ENCODE results near the gene IPCEF1.

The IPCEF1 gene

DNA sequence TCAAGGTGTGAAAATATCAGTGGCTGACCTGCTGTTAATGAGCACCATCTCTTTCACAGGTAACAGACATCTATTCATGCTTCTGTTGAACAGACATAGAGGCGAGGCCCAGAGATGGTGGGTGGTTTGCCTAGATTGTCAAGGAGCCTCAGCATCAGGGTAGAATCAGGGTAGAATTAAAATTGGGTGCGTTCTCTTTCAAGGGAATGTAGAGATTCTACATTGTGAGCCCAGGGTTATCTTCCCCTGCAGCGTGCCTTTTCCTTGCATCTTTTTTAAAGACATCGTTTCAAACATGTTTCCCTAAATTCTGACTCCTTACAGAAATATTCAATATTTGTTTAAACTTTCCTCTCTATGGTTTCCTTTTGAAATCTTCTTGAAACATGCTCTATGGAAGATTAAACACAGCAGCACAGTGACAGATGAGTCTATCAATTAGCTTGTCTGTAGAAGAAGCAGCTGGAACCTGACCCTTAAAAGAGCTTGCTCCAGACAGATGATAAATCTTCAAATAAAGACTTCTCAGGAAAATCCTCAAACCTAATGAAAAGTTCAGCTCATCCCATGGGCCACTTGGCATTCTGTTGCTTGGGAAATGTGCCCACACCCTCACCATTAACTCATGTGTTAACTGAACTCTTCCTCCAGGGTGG lies 119.8 kb downstream of the IPCEF1 start:
- ATAC-seq: no peak
- TF ChIP-seq ZFP30 (CRISPR knock-in tag; IDR thresholded peaks at IDR 0.05): no peak
- no peak for TF ChIP-seq ARNTL (CRISPR knock-in tag; IDR thresholded peaks at IDR 0.05; ENCODE audit: borderline replicate concordance, low read depth)
- TF ChIP-seq, protein P1, sequence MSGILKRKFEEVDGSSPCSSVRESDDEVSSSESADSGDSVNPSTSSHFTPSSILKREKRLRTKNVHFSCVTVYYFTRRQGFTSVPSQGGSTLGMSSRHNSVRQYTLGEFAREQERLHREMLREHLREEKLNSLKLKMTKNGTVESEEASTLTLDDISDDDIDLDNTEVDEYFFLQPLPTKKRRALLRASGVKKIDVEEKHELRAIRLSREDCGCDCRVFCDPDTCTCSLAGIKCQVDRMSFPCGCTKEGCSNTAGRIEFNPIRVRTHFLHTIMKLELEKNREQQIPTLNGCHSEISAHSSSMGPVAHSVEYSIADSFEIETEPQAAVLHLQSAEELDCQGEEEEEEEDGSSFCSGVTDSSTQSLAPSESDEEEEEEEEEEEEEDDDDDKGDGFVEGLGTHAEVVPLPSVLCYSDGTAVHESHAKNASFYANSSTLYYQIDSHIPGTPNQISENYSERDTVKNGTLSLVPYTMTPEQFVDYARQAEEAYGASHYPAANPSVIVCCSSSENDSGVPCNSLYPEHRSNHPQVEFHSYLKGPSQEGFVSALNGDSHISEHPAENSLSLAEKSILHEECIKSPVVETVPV (CRISPR knock-in tag; IDR thresholded peaks at IDR 0.05): no peak
- TF ChIP-seq ZC3H10 (CRISPR knock-in tag; IDR thresholded peaks at IDR 0.05): no peak
- no peak for TF ChIP-seq ESRRG (CRISPR knock-in tag; IDR thresholded peaks at IDR 0.05)
- TF ChIP-seq ZFP3 (CRISPR knock-in tag; IDR thresholded peaks at IDR 0.05): no peak
- no peak for TF ChIP-seq PPARA (CRISPR knock-in tag; IDR thresholded peaks at IDR 0.05; ENCODE audit: borderline replicate concordance)
- no peak for TF ChIP-seq RARB (CRISPR knock-in tag; IDR thresholded peaks at IDR 0.05)
- no peak for TF ChIP-seq GLIS3 (CRISPR knock-in tag; IDR thresholded peaks at IDR 0.05)
- TF ChIP-seq SNAI2 (CRISPR knock-in tag; IDR thresholded peaks at IDR 0.05): no peak
- no peak for TF ChIP-seq OSR1 (CRISPR knock-in tag; IDR thresholded peaks at IDR 0.05)
- TF ChIP-seq, protein P2, sequence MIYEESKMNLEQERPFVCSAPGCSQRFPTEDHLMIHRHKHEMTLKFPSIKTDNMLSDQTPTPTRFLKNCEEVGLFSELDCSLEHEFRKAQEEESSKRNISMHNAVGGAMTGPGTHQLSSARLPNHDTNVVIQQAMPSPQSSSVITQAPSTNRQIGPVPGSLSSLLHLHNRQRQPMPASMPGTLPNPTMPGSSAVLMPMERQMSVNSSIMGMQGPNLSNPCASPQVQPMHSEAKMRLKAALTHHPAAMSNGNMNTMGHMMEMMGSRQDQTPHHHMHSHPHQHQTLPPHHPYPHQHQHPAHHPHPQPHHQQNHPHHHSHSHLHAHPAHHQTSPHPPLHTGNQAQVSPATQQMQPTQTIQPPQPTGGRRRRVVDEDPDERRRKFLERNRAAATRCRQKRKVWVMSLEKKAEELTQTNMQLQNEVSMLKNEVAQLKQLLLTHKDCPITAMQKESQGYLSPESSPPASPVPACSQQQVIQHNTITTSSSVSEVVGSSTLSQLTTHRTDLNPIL (CRISPR knock-in tag; IDR thresholded peaks at IDR 0.05; ENCODE audit: low read depth): no peak
- no peak for TF ChIP-seq TOX (CRISPR knock-in tag; IDR thresholded peaks at IDR 0.05; ENCODE audit: borderline replicate concordance)
- no peak for TF ChIP-seq TCF4 (CRISPR knock-in tag; IDR thresholded peaks at IDR 0.05; ENCODE audit: borderline replicate concordance)
- TF ChIP-seq, protein P3, sequence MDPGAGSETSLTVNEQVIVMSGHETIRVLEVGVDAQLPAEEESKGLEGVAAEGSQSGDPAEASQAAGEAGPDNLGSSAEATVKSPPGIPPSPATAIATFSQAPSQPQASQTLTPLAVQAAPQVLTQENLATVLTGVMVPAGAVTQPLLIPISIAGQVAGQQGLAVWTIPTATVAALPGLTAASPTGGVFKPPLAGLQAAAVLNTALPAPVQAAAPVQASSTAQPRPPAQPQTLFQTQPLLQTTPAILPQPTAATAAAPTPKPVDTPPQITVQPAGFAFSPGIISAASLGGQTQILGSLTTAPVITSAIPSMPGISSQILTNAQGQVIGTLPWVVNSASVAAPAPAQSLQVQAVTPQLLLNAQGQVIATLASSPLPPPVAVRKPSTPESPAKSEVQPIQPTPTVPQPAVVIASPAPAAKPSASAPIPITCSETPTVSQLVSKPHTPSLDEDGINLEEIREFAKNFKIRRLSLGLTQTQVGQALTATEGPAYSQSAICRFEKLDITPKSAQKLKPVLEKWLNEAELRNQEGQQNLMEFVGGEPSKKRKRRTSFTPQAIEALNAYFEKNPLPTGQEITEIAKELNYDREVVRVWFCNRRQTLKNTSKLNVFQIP (CRISPR knock-in tag; IDR thresholded peaks at IDR 0.05; ENCODE audit: borderline replicate concordance, low read depth): no peak

DNA sequence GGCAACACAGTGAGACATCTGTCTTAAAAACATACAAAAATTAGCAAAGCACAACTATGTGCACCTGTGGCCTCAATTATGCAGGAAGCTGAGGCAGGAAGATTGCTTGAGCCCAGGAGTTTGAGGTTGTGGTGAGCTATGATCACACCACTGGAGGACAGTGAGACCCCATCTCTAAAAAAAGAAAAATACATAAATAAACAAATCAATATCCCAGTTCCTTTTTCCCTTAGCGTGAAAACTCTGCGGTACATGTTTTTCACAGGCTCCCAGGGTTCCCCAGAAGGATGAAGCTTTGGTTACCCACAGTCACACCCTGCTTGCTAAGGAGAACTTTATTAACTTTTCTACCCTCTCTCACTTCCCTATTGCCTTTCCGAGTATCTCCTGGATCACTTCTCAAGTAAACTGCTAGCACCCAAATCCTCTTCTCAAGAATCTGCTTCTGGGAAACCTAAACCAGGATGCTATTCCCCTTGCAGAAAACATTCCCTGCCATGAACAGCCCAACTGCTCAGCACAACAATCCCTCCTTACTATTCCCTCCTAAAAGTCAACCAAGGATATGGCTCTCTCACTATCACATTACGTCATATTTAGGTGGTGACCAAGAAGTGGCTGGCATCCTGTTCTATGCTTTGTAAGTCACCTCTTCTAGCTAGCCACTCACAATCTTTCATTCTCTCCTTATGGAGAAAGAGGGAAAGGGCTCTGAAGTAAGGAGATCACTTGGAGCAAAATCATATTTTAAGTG lies 122.4 kb downstream of the IPCEF1 start:
- no peak for ATAC-seq
- no peak for TF ChIP-seq ARNTL (CRISPR knock-in tag; IDR thresholded peaks at IDR 0.05; ENCODE audit: borderline replicate concordance, low read depth)
- no peak for TF ChIP-seq GLIS3 (CRISPR knock-in tag; IDR thresholded peaks at IDR 0.05)
- TF ChIP-seq ZC3H10 (CRISPR knock-in tag; IDR thresholded peaks at IDR 0.05): no peak
- TF ChIP-seq BACH2 (CRISPR knock-in tag; IDR thresholded peaks at IDR 0.05; ENCODE audit: borderline replicate concordance): no peak
- TF ChIP-seq ISL1 (CRISPR knock-in tag; IDR thresholded peaks at IDR 0.05): no peak
- no peak for TF ChIP-seq OSR1 (CRISPR knock-in tag; IDR thresholded peaks at IDR 0.05)
- TF ChIP-seq, protein P4, sequence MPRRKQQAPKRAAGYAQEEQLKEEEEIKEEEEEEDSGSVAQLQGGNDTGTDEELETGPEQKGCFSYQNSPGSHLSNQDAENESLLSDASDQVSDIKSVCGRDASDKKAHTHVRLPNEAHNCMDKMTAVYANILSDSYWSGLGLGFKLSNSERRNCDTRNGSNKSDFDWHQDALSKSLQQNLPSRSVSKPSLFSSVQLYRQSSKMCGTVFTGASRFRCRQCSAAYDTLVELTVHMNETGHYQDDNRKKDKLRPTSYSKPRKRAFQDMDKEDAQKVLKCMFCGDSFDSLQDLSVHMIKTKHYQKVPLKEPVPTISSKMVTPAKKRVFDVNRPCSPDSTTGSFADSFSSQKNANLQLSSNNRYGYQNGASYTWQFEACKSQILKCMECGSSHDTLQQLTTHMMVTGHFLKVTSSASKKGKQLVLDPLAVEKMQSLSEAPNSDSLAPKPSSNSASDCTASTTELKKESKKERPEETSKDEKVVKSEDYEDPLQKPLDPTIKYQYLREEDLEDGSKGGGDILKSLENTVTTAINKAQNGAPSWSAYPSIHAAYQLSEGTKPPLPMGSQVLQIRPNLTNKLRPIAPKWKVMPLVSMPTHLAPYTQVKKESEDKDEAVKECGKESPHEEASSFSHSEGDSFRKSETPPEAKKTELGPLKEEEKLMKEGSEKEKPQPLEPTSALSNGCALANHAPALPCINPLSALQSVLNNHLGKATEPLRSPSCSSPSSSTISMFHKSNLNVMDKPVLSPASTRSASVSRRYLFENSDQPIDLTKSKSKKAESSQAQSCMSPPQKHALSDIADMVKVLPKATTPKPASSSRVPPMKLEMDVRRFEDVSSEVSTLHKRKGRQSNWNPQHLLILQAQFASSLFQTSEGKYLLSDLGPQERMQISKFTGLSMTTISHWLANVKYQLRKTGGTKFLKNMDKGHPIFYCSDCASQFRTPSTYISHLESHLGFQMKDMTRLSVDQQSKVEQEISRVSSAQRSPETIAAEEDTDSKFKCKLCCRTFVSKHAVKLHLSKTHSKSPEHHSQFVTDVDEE (CRISPR knock-in tag; IDR thresholded peaks at IDR 0.05): no peak
- TF ChIP-seq, protein P3 (CRISPR knock-in tag; IDR thresholded peaks at IDR 0.05; ENCODE audit: borderline replicate concordance, low read depth): no peak
- TF ChIP-seq PPARA (CRISPR knock-in tag; IDR thresholded peaks at IDR 0.05; ENCODE audit: borderline replicate concordance): no peak
- TF ChIP-seq CSDC2 (CRISPR knock-in tag; IDR thresholded peaks at IDR 0.05): no peak
- TF ChIP-seq ZNF565 (CRISPR knock-in tag; conservative IDR thresholded peaks at IDR 0.05; ENCODE audit: low read depth): no peak
